ENCODE measurements around the gene GJA5. TPM values are rescaled to one million over a fixed set of nuclear protein-coding genes. Genes with fewer than 3 reads are reported as not detected.

GJA5 gene
- total and polyA plus RNA-seq, 5 donors from 2014 or later: not detected

DNA sequence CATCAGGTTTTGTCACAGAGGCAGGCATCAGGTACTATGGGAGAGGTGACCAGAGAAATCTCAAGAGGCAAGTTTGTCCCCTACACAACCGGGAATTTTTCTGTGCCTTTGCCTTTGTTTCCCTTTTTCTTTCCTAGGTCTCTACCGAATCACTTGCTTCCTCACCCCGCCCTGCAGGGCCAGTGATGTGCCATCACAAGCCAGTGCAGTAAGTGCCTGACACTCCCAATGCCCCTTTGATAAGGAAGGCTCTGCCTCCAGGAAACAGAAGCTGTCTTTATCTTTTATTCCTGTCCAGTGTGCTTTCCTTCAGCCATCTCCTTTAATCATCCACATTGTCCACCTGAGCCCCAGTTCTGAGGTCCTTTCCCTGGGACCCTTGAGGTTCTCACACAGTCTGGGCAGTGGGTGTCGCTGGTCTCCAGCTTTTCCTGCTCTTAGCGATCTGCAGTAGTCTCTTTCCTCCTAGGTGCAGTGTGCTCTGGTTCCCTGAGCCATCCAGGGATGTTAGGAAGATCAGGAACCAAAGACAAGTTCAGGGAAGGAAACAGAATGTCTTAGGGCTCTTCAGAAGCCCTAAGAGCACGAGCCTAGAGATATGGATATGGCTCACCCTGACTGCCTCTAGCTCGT lies 36.6 kb downstream of the GJA5 start:
- ATAC-seq (ENCODE audit: low read depth in 2 of 2) (no peak), DNase-seq (peak in 2 of 3 donors; percentile 22 to 26)
- peaks cover 0 to 3% (median 0%) of the 10 kb centered on the region in 4 donors for H3K4me1 Mint-ChIP-seq

DNA sequence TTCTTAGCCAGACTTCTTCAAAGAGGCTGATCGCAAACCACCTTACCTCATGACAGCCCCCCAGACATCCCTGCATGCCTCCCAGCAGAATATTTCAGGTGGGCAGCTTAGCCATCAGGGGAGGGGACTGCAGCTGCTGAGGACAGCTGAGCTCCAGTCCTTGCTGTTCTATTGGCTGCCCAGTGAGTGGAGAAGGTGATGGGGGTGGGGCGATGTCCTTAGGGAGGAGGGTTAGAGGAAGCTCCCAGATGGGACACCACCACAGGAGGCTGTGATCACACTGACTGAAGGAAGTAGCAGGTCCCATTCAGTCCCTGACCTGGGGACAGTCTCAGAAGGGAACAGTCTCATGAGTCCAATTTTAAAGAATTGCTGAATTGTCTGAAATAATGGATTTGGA lies 38.3 kb downstream of the GJA5 start:
- Mint-ChIP-seq H3K27ac (no peak overlapping the region), H3K27me3 (peaks cover 24% of the 10 kb centered on the region), H3K36me3 (no peaks in the 10 kb centered on the region), H3K4me3 (no peak overlapping the region), H3K4me1 (peaks cover 0 to 11% (median 0%) of the 10 kb centered on the region in 4 donors), H3K9me3 (peaks cover 0 to 6% (median 0%) of the 10 kb centered on the region in 7 donors)
- peaks cover 3 to 6% of the 10 kb centered on the region in 2 experiments for H3K9me3 ChIP-seq (ENCODE audit: control insufficient read depth in 2 of 2, low read length in 2 of 2)
- ATAC-seq (ENCODE audit: low read depth in 2 of 2) (no peak), DNase-seq (no peak)
- H3K36me3 ChIP-seq (ENCODE audit: control insufficient read depth, insufficient read depth, low read length): no peaks in the 10 kb centered on the region
- peaks cover 16% of the 10 kb centered on the region for H3K27me3 ChIP-seq (ENCODE audit: control insufficient read depth, insufficient read depth, low read length)
- H3K4me1 ChIP-seq (ENCODE audit: control insufficient read depth, insufficient read depth, low read length, poor library complexity, severe bottlenecking): peaks cover 10% of the 10 kb centered on the region
- H3K4me3 ChIP-seq (ENCODE audit: low read depth, low read length): no peak overlapping the region
- H3K27ac ChIP-seq (ENCODE audit: insufficient read depth, low read length, poor library complexity, severe bottlenecking): no peak overlapping the region

More for the DNA sequence above, 36.6 kb downstream of the GJA5 start:
- Histone ChIP-seq H3K4me3 (ENCODE audit: low read depth, low read length) (no peak overlapping the region), H3K36me3 (ENCODE audit: control insufficient read depth, insufficient read depth, low read length) (no peaks in the 10 kb centered on the region), H3K27me3 (ENCODE audit: control insufficient read depth, insufficient read depth, low read length) (peaks cover 13% of the 10 kb centered on the region), H3K4me1 (ENCODE audit: control insufficient read depth, insufficient read depth, low read length, poor library complexity, severe bottlenecking) (no peaks in the 10 kb centered on the region), H3K27ac (ENCODE audit: insufficient read depth, low read length, poor library complexity, severe bottlenecking) (no peak overlapping the region), H3K9me3 (ENCODE audit: control insufficient read depth in 2 of 2, low read length in 2 of 2) (peaks cover 3 to 6% of the 10 kb centered on the region in 2 experiments)
- Mint-ChIP-seq H3K4me3 (no peak overlapping the region), H3K9me3 (peaks cover 0 to 4% (median 0%) of the 10 kb centered on the region in 7 donors), H3K27ac (no peak overlapping the region), H3K36me3 (no peaks in the 10 kb centered on the region), H3K27me3 (peaks cover 26% of the 10 kb centered on the region)

DNA sequence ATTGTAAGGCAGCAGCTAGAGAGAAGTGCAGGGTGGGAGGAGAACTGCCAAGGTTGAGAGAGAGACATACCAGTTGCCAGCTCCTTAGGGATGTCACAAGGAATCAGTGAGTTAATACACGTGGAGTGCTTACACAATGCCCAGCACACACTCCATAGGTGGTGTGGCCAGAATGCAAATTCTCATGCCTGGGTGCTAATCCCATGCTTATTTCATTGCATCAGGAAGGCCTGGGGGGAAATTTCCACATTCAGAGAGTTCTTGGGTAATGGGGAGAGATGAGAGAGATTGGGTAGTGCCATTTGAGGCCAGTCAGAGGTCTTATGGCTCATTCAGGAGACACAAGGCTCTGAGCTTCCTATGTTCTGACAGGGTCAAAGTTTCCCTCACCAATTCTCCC lies 38.7 kb downstream of the GJA5 start:
- H3K27me3 ChIP-seq (ENCODE audit: control insufficient read depth, insufficient read depth, low read length): peaks cover 19% of the 10 kb centered on the region
- H3K4me3 ChIP-seq (ENCODE audit: low read depth, low read length): no peak overlapping the region
- DNase-seq: no peak
- H3K4me1 Mint-ChIP-seq: peaks cover 0 to 13% (median 0%) of the 10 kb centered on the region in 4 donors
- H3K27ac ChIP-seq (ENCODE audit: insufficient read depth, low read length, poor library complexity, severe bottlenecking): no peak overlapping the region
- H3K27me3 Mint-ChIP-seq: peaks cover 27% of the 10 kb centered on the region
- H3K4me3 Mint-ChIP-seq: no peak overlapping the region
- peaks cover 3 to 6% of the 10 kb centered on the region in 2 experiments for H3K9me3 ChIP-seq (ENCODE audit: control insufficient read depth in 2 of 2, low read length in 2 of 2)
- no peak for ATAC-seq (ENCODE audit: low read depth in 2 of 2)
- no peaks in the 10 kb centered on the region for H3K36me3 ChIP-seq (ENCODE audit: control insufficient read depth, insufficient read depth, low read length)
- H3K9me3 Mint-ChIP-seq: peaks cover 0 to 6% (median 0%) of the 10 kb centered on the region in 7 donors
- peaks cover 13% of the 10 kb centered on the region for H3K4me1 ChIP-seq (ENCODE audit: control insufficient read depth, insufficient read depth, low read length, poor library complexity, severe bottlenecking)
- H3K36me3 Mint-ChIP-seq: no peaks in the 10 kb centered on the region
- no peak overlapping the region for H3K27ac Mint-ChIP-seq

DNA sequence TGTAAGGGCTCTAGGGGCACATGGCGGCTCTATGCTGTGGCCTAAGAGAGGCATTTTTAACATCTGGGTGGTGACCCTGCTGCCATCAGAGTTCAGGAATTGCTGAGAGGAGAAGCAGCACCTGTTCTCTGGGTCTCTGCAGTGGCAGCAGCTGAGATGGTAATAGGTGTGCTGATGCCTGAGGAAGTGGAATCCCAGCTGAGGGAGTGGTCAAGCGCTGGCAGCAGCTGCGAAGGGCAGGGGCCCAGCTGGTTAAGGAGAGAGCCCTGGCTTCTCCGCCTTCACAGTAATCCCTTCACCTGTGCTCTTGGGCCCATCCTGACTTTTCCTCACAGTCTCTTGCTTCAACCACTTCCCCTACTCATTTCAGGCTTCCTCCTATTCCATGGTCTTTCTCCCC lies 39.8 kb downstream of the GJA5 start:
- Mint-ChIP-seq H3K9me3 (peaks cover 0 to 6% (median 0%) of the 10 kb centered on the region in 7 donors), H3K27ac (no peak overlapping the region)

GRCh38 chr1:147719711-147720225 lies 40.6 kb downstream of the GJA5 start:
- no peak overlapping the region for H3K27ac ChIP-seq (ENCODE audit: insufficient read depth, low read length, poor library complexity, severe bottlenecking)
- Mint-ChIP-seq H3K27me3 (peaks cover 24% of the 10 kb centered on the region), H3K9me3 (peaks cover 0 to 6% (median 0%) of the 10 kb centered on the region in 7 donors), H3K27ac (no peak overlapping the region), H3K4me1 (peaks cover 0 to 13% (median 0%) of the 10 kb centered on the region in 4 donors), H3K4me3 (no peak overlapping the region), H3K36me3 (no peaks in the 10 kb centered on the region)
- ATAC-seq (ENCODE audit: low read depth in 2 of 2) (no peak), DNase-seq (peak in 1 of 3 donors; percentile 23)
- no peak overlapping the region for H3K4me3 ChIP-seq (ENCODE audit: low read depth, low read length)
- H3K4me1 ChIP-seq (ENCODE audit: control insufficient read depth, insufficient read depth, low read length, poor library complexity, severe bottlenecking): peaks cover 13% of the 10 kb centered on the region
- H3K36me3 ChIP-seq (ENCODE audit: control insufficient read depth, insufficient read depth, low read length): no peaks in the 10 kb centered on the region
- H3K9me3 ChIP-seq (ENCODE audit: control insufficient read depth in 2 of 2, low read length in 2 of 2): peaks cover 3 to 6% of the 10 kb centered on the region in 2 experiments
- peaks cover 17% of the 10 kb centered on the region for H3K27me3 ChIP-seq (ENCODE audit: control insufficient read depth, insufficient read depth, low read length)

More for the DNA sequence above, 39.8 kb downstream of the GJA5 start:
- peaks cover 3 to 6% of the 10 kb centered on the region in 2 experiments for H3K9me3 ChIP-seq (ENCODE audit: control insufficient read depth in 2 of 2, low read length in 2 of 2)
- peaks cover 15% of the 10 kb centered on the region for H3K27me3 ChIP-seq (ENCODE audit: control insufficient read depth, insufficient read depth, low read length)
- no peak overlapping the region for H3K27ac ChIP-seq (ENCODE audit: insufficient read depth, low read length, poor library complexity, severe bottlenecking)
- H3K4me1 ChIP-seq (ENCODE audit: control insufficient read depth, insufficient read depth, low read length, poor library complexity, severe bottlenecking): peaks cover 13% of the 10 kb centered on the region
- H3K36me3 ChIP-seq (ENCODE audit: control insufficient read depth, insufficient read depth, low read length): no peaks in the 10 kb centered on the region
- H3K4me3 ChIP-seq (ENCODE audit: low read depth, low read length): no peak overlapping the region
- DNase-seq: no peak
- no peak for ATAC-seq (ENCODE audit: low read depth in 2 of 2)
- H3K4me1 Mint-ChIP-seq: peaks cover 0 to 13% (median 0%) of the 10 kb centered on the region in 4 donors
- H3K27me3 Mint-ChIP-seq: peaks cover 21% of the 10 kb centered on the region
- H3K4me3 Mint-ChIP-seq: no peak overlapping the region
- H3K36me3 Mint-ChIP-seq: no peaks in the 10 kb centered on the region

- no peaks in the 10 kb centered on the region for H3K36me3 ChIP-seq (ENCODE audit: control insufficient read depth, insufficient read depth, low read length)
- H3K4me1 ChIP-seq (ENCODE audit: control insufficient read depth, insufficient read depth, low read length, poor library complexity, severe bottlenecking): peaks cover 13% of the 10 kb centered on the region
- no peak overlapping the region for H3K27ac ChIP-seq (ENCODE audit: insufficient read depth, low read length, poor library complexity, severe bottlenecking)
- peaks cover 3 to 6% of the 10 kb centered on the region in 2 experiments for H3K9me3 ChIP-seq (ENCODE audit: control insufficient read depth in 2 of 2, low read length in 2 of 2)
- H3K27me3 ChIP-seq (ENCODE audit: control insufficient read depth, insufficient read depth, low read length): peaks cover 23% of the 10 kb centered on the region
- DNase-seq (no peak), ATAC-seq (ENCODE audit: low read depth in 2 of 2) (no peak)
- Mint-ChIP-seq H3K27me3 (peaks cover 31% of the 10 kb centered on the region), H3K36me3 (no peaks in the 10 kb centered on the region), H3K4me1 (peaks cover 0 to 13% (median 0%) of the 10 kb centered on the region in 4 donors), H3K9me3 (peaks cover 0 to 6% (median 0%) of the 10 kb centered on the region in 7 donors), H3K27ac (no peak overlapping the region), H3K4me3 (no peak overlapping the region)
- H3K4me3 ChIP-seq (ENCODE audit: low read depth, low read length): no peak overlapping the region
These were observed 41.2 kb downstream of the GJA5 start for GRCh38 chr1:147719029-147719698.

GRCh38 chr1:147717706-147718097 lies 42.7 kb downstream of the GJA5 start:
- ATAC-seq (ENCODE audit: low read depth in 2 of 2): peak in 1 of 2 donors; percentile 35
- H3K27ac Mint-ChIP-seq: no peak overlapping the region
- peaks cover 37% of the 10 kb centered on the region for H3K27me3 Mint-ChIP-seq
- H3K4me3 Mint-ChIP-seq: no peak overlapping the region
- peak in 1 of 3 donors; percentile 53 for DNase-seq
- H3K9me3 Mint-ChIP-seq: peaks cover 0 to 6% (median 0%) of the 10 kb centered on the region in 7 donors
- H3K36me3 Mint-ChIP-seq: no peaks in the 10 kb centered on the region
- Histone ChIP-seq H3K9me3 (ENCODE audit: control insufficient read depth in 2 of 2, low read length in 2 of 2) (peaks cover 3 to 6% of the 10 kb centered on the region in 2 experiments), H3K27ac (ENCODE audit: insufficient read depth, low read length, poor library complexity, severe bottlenecking) (no peak overlapping the region), H3K27me3 (ENCODE audit: control insufficient read depth, insufficient read depth, low read length) (peaks cover 16% of the 10 kb centered on the region), H3K4me3 (ENCODE audit: low read depth, low read length) (no peak overlapping the region), H3K36me3 (ENCODE audit: control insufficient read depth, insufficient read depth, low read length) (no peaks in the 10 kb centered on the region), H3K4me1 (ENCODE audit: control insufficient read depth, insufficient read depth, low read length, poor library complexity, severe bottlenecking) (peaks cover 13% of the 10 kb centered on the region)
- peaks cover 0 to 10% (median 0%) of the 10 kb centered on the region in 4 donors for H3K4me1 Mint-ChIP-seq

Data from CD4-positive, CD25-positive, alpha-beta regulatory T cell (primary cell).